GM23338 (cell line): Measurements from ENCODE around the gene MAP1LC3A.

Experiments used
- CTCF ChIP-seq, 2 experiments: fragments of 200-600 bp in 1 of 2; sonication (generic) in 1 of 2; conservative IDR thresholded peaks; 2 replicates each; pipeline versions ENCODE4 v1.5.1 to v1.6.1; 2016 to 2017; ENCODE audit warnings: antibody characterized with exemption in 2 of 2, low read depth in 2 of 2, mild to moderate bottlenecking in 2 of 2, moderate library complexity in 1 of 2
- EZH2 ChIP-seq: fragments of 200-600 bp; sonication (generic); IDR thresholded peaks from one replicate; pipeline ENCODE4 v1.8.0; 2017; ENCODE audit warnings: antibody characterized with exemption, mild to moderate bottlenecking, low read depth; ENCODE audit not compliant: unreplicated experiment
- EZH2phosphoT487 ChIP-seq: fragments of 200-600 bp; sonication (generic); IDR thresholded peaks from one replicate; pipeline ENCODE4 v1.8.1; 2018; ENCODE audit warnings: antibody characterized with exemption; ENCODE audit not compliant: unreplicated experiment
- POLR2AphosphoS5 ChIP-seq: IDR thresholded peaks from 2 replicates; pipeline ENCODE4 v1.6.1; 2016; ENCODE audit warnings: antibody characterized with exemption, low read depth

GRCh38 chr20:34575756-34576155 lies 17.2 kb downstream of the MAP1LC3A start:
- TF ChIP-seq POLR2AphosphoS5 = no peak
- TF ChIP-seq EZH2 = no peak
- no peak for TF ChIP-seq CTCF (conservative IDR thresholded peaks at IDR 0.05; ENCODE audit: low read depth in 2 of 2)
- TF ChIP-seq EZH2phosphoT487 = no peak
